GM18498 (cell line): ENCODE data around the gene CDC25B.
A peak's percentile ranks its signal among the peaks of the same experiment; 100 is the strongest.

ENCODE experiments used
- ATAC-seq: cut with Tn5 transposase; IDR thresholded peaks from one replicate; pipeline ENCODE4 v1.9.1; 2021; ENCODE audit warnings: mild to moderate bottlenecking, moderate library complexity; ENCODE audit not compliant: unreplicated experiment

Gene CDC25B

GRCh38 chr20:3802524-3803239, 6.6 kb downstream of the CDC25B start:
- ATAC-seq = no peak

GRCh38 chr20:3803289-3803688, 7.2 kb downstream of the CDC25B start:
- no peak for ATAC-seq

GRCh38 chr20:3803854-3804253, 7.7 kb downstream of the CDC25B start:
- no peak for ATAC-seq

DNA sequence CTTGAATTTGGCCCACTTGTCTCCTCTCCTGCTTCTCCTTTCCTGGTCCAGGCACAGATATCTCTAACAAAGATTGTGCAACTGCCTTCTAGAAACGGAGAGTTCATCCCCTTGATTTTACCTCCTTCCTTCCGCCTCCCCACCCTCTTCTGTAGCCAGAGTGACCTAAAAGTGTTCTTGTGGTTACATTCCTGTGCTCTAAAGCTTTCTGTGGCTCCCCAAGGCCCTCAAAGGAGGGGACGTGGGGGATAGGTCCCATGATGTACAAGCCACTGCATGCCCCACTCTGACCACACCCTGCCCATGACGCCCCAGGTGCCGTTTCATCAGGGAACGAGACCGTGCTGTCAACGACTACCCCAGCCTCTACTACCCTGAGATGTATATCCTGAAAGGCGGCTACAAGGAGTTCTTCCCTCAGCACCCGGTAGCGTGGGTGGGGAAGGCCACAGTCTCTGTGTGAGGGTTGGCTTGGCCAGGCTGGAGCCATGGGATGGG, 8.2 kb downstream of the CDC25B start:
- no peak for ATAC-seq

GRCh38 chr20:3804781-3805180, 8.7 kb downstream of the CDC25B start:
- no peak for ATAC-seq

- no peak for ATAC-seq
These were observed 12.4 kb downstream of the CDC25B start for GRCh38 chr20:3808544-3808943.

GRCh38 chr20:3811467-3812258, 15.6 kb downstream of the CDC25B start:
- ATAC-seq = peak; percentile 54

GRCh38 chr20:3812259-3812681, 16.2 kb downstream of the CDC25B start:
- ATAC-seq = no peak

- ATAC-seq = no peak
These were observed 17.1 kb downstream of the CDC25B start for GRCh38 chr20:3812975-3813847.

DNA sequence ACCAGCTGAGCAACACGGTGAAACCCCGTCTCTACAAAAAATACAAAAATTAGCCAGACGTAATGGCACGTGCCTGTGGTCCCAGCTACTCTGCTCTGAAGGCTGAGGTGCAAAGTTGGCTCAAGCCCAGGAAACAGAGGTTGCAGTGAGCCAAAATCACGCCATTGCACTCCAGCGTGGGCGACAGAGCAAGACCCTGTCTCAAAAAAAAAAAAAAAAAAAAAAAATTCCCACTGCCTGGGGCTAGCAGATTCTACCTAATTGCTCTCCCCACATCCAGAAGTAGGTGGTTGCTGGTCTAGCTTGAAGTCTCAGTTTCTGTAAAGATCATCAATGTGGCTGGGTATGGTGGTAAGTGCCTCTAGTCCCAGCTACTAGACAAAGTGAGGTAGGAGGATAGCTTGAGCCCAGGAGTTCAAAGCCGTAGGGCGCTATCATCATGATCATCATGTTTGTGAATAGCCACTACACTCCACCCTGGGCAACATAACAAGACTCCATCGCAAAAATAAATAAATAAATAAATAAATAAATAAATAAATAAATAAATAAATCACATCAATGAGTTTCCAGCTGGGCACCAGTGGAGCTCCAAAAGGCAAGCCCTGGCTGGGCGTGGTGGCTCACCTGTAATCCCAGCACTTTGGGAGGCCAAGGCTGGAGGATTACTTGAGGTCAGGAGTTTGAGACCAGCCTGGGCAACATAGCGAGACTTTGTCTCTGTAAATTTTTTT, 17.9 kb downstream of the CDC25B start:
- ATAC-seq = no peak

DNA sequence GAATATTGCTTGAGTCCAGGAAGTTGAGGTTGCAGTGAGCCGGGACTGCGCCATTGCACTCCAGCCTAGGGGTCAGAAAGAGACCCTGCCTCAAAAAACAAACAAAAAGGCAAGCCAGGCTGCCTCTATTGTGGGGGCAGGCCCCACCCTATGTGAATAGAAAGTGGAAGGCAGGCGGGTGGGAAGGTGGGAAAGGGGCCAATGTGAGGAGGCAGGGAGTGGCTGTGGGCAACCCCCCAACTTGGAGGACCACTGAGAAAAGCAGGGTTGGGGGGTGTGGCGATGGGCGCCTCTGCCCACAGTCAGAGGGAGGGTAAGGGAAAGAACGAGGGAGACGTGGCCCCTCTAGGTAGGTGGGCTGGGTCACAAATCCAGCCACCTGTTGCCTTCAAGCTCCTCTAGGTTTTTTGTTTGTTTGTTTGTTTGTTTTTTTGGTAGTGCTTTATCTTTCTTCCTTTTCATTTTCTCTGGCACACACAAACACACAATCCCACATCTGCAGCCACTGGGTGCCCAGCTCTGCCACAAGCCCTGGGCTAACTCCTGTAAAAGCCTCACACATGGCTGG, 18.9 kb downstream of the CDC25B start:
- ATAC-seq = no peak

GRCh38 chr20:3815703-3816315, 19.7 kb downstream of the CDC25B start:
- no peak for ATAC-seq

- ATAC-seq = no peak
These were observed 22.3 kb downstream of the CDC25B start for GRCh38 chr20:3818155-3819151.

- ATAC-seq = no peak
These were observed 23.4 kb downstream of the CDC25B start for GRCh38 chr20:3819411-3820047.

DNA sequence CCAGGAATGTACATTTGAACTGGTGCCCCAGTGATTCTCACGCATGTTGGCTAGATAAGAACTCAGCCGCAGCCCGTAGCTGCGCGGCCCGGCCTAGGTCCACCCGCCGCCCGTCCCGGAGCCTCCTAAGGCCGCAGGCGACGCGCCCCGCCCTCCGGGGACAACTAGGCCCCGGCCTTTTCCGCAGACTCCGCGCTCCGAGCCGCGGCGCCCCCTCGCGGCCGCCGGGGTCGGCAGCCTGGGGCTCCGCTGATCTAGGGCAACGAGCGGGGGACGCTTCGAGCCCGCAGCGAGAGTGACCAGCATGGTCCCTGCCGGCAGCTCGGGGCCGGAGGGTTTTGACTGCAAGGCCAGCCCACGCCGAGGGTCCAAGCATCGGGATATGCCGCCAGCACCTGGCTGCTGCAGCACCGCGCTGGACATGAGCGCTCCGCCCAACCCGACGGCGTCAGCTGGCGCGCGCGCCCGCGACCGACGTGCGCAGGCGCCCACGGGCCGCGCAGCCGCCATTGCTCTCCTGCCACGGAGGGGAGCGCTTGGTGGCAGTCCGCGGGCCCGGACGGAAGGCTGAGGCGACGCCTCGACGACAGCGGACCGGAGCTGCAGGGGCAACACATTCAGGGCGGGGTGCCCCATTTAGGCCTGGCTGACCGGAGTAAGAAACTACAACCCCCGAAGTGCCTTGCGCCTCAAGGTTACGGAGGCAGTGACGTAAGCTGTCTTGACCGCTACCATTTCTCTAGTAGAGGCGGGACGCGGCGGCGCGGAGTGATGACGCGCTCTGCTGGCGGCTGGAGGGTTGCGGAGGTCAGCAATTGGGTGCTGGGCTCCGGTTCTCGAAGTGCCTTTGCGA, 24.2 kb downstream of the CDC25B start, which contains the start of gene AP5S1:
AP5S1 (plus strand) TSS at position 500 of the 853 bp plus-strand sequence. CDS start 1,571 bp downstream, outside the sequence.
- peak; percentile 86 for ATAC-seq

GRCh38 chr20:3820901-3821727, 25.0 kb downstream of the CDC25B start:
- ATAC-seq = peak; percentile 2
